Spleen (tissue), 11 donors: ENCODE measurements around the gene NOTCH1. TPM values are rescaled to one million over a fixed set of nuclear protein-coding genes. Genes with fewer than 3 reads are reported as not detected.

Experiments used
- DNase-seq: peaks from one replicate; pipeline ENCODE4 v3.0.0-alpha.2; 2020
- H3K27ac ChIP-seq, 8 donors: fragments of 200-600 bp; sonication (generic) in 7 of 8; 1 replicate in 4 of 8; 2 replicates in 4 of 8; pipeline versions ENCODE4 v1.5.0 to v1.8.0; 2016 to 2021; ENCODE audit warnings: inconsistent platforms in 4 of 8, mild to moderate bottlenecking in 4 of 8, moderate library complexity in 1 of 8
- H3K27me3 ChIP-seq, 7 donors: fragments of 200-600 bp; sonication (generic) in 6 of 7; replicated peaks in 1 of 7; 1 replicate in 4 of 7; 2 replicates in 3 of 7; pipeline versions ENCODE4 v1.5.0 to v1.8.0; 2016 to 2021; ENCODE audit warnings: inconsistent platforms in 3 of 7, mild to moderate bottlenecking in 1 of 7
- H3K36me3 ChIP-seq, 6 donors: fragments of 200-600 bp; sonication (generic) in 5 of 6; 1 replicate in 4 of 6; 2 replicates in 2 of 6; pipeline versions ENCODE4 v1.5.0 to v1.8.0; 2016 to 2021; ENCODE audit warnings: inconsistent platforms in 2 of 6
- H3K4me1 ChIP-seq, 6 donors: fragments of 200-600 bp; sonication (generic) in 5 of 6; 1 replicate in 3 of 6; 2 replicates in 3 of 6; pipeline versions ENCODE4 v1.5.0 to v1.8.0; 2016 to 2021; ENCODE audit warnings: inconsistent platforms in 3 of 6
- H3K4me3 ChIP-seq, 8 donors: fragments of 200-600 bp; sonication (generic) in 7 of 8; 1 replicate in 4 of 8; 2 replicates in 4 of 8; pipeline versions ENCODE4 v1.5.0 to v1.8.0; 2016 to 2021; ENCODE audit warnings: inconsistent platforms in 4 of 8, mild to moderate bottlenecking in 4 of 8, moderate library complexity in 2 of 8
- H3K9me3 ChIP-seq, 8 donors: fragments of 200-600 bp; sonication (generic) in 7 of 8; 1 replicate in 4 of 8; 2 replicates in 4 of 8; pipeline versions ENCODE4 v1.5.0 to v1.8.0; 2016 to 2021; ENCODE audit warnings: inconsistent platforms in 4 of 8
- CTCF ChIP-seq, 11 experiments: fragments of 200-600 bp in 7 of 11; fragments of 450-650 bp in 4 of 11; sonication (generic) in 4 of 11; IDR thresholded peaks in 8 of 11; conservative IDR thresholded peaks in 3 of 11; 1 replicate in 7 of 11; 2 replicates in 4 of 11; pipeline versions ENCODE4 v1.4.0 to v1.8.0; 2016 to 2021; ENCODE audit warnings: antibody characterized with exemption in 11 of 11, inconsistent platforms in 4 of 11, mild to moderate bottlenecking in 1 of 11
- POLR2A ChIP-seq, 3 donors: fragments of 450-650 bp; IDR thresholded peaks; one replicate each; pipeline ENCODE4 v1.5.1; 2017; ENCODE audit warnings: antibody characterized with exemption in 3 of 3, mild to moderate bottlenecking in 1 of 3
- POLR2AphosphoS5 ChIP-seq, 3 donors: sonication (generic); formaldehyde crosslinking; IDR thresholded peaks; one replicate each; pipeline ENCODE4 v1.5.1; 2017; ENCODE audit warnings: antibody characterized with exemption in 3 of 3
- WGBS, 5 donors: extraction: QIAGEN DNeasy Blood & Tissue Kit in 3 of 5; methylation state at CpG; one replicate each; pipeline versions ENCODE4 v1.1.5 to v1.1.7; 2013 to 2018; 5-methylcytosine and 5-hydroxymethylcytosine counted together
- intact Hi-C: fragments of 100-400 bp; cut with DNase I; formaldehyde crosslinking; loops from one replicate; pipeline ENCODE4 v1.15.0; 2023; ENCODE audit warnings: low total_unique reads
- microRNA-seq, 3 donors: library from miRNA; unstranded; fragments of <30 nt; microRNA quantifications; one replicate each; pipeline versions ENCODE4 to v1.1.0, GENCODE V29; 2019 to 2020
- polyA plus RNA-seq, 3 donors: library from polyadenylated mRNA; stranded (reverse); fragments of 200-250 nt; gene quantifications; one replicate each; pipeline ENCODE4 v1.2.1, GENCODE V29; 2013
- small RNA-seq, 4 donors: library from RNA; depleted of rRNA; stranded (forward); fragments of <200 nt; gene quantifications; one replicate each; pipeline ENCODE3, GENCODE V24; 2016
- total RNA-seq, 7 donors: library from RNA; depleted of rRNA in 3 of 7; stranded (reverse); fragments of >200 nt in 3 of 7; fragmentation: NEBNext Ultra II Directional in 4 of 7; extraction: Animal tissue kit (Norgen Biotek cat#: 25700) in 4 of 7; gene quantifications; one replicate each; pipeline versions ENCODE4 v1.1.0 to v1.2.1, GENCODE V29; 2016 to 2021
- donor health status: healthy with polysubstance abuse.
- donor health status: DM: no; HTN: no; CAD: no; lungs with moderate emphysema.
- donor health status: DM: no; HTN: no; CAD: no.
- donor health status: Bipolar disorder and iron deficiency.
- donor health status: healthy.
- donor health status: DM: no; HTN: no; CAD: no.
- donor health status: DM: yes; HTN: yes; CAD: no.

Gene NOTCH1
- total and polyA plus RNA-seq, 10 donors, result 4.9 to 140 (median 93.9) TPM

GRCh38 chr9:136445799-136446198 is 100.0 kb downstream of the NOTCH1 start:
- Histone ChIP-seq H3K27ac (no peak overlapping the region), H3K4me1 (peaks cover 3 to 22% (median 15%) of the 10 kb centered on the region in 6 donors), H3K4me3 (no peak overlapping the region), H3K9me3 (no peaks in the 10 kb centered on the region), H3K36me3 (peaks cover 7 to 100% (median 95%) of the 10 kb centered on the region in 6 donors), H3K27me3 (no peaks in the 10 kb centered on the region)
- intact Hi-C loops, result no loop called here
- WGBS, 5 donors, result 86 to 94% (median 89%) methylated on average over 7 of the region's 7 CpGs
- no peak for DNase-seq
- TF ChIP-seq POLR2A (IDR thresholded peaks at IDR 0.05) (no peak), CTCF (IDR thresholded peaks at IDR 0.05 in 8 of 11, conservative IDR thresholded peaks at IDR 0.05 in 3 of 11) (no peak), POLR2AphosphoS5 (IDR thresholded peaks at IDR 0.05) (no peak)

Small RNAs within 50 kb of the gene (microRNA-seq; reads per million reads assigned to microRNA genes)
- gene MIR4673 (0 reads per million in 3 donors), gene MIR4674 (0 to 0.72 (median 0.70) reads per million in 3 donors)

Small RNAs within 50 kb of the gene (small RNA-seq; reads per million reads assigned to genes)
- gene MIR4673, result 0 reads per million in 4 donors
- gene MIR4674, result 0 reads per million in 4 donors

Other genes with a start within 250 kb of the NOTCH1 start
- gene CCDC187, start 242.0 kb downstream of the NOTCH1 start, total RNA-seq, result under 1 TPM in 5 of 7 donors, not detected in 2; 0.03 to 0.15 (median 0.10) TPM
- under 1 TPM; 0.10 to 0.20 (median 0.13) TPM for gene CCDC187, start 242.0 kb downstream of the NOTCH1 start, polyA plus RNA-seq
- gene GPSM1, start 218.5 kb downstream of the NOTCH1 start, total RNA-seq, result 10 to 100 TPM in 5 of 7 donors, 1 to 10 TPM in 2; 9.5 to 27.9 (median 14.3) TPM
- 10 to 100 TPM in 1 of 3 donors, 1 to 10 TPM in 2; 4.5 to 20.5 (median 9.3) TPM for gene GPSM1, start 218.5 kb downstream of the NOTCH1 start, polyA plus RNA-seq
- 10 to 100 TPM; 15.8 to 29.8 (median 22.7) TPM for gene DNLZ, start 182.3 kb downstream of the NOTCH1 start, total RNA-seq
- gene DNLZ, start 182.3 kb downstream of the NOTCH1 start, polyA plus RNA-seq, result 10 to 100 TPM; 20.5 to 24.0 (median 22.0) TPM
- gene CARD9, start 172.4 kb downstream of the NOTCH1 start, total RNA-seq, result 10 to 100 TPM; 11.6 to 25.5 (median 19.5) TPM
- 10 to 100 TPM in 2 of 3 donors, 1 to 10 TPM in 1; 5.7 to 17.3 (median 16.1) TPM for gene CARD9, start 172.4 kb downstream of the NOTCH1 start, polyA plus RNA-seq
- gene SNAPC4, start 145.9 kb downstream of the NOTCH1 start, total RNA-seq, result 10 to 100 TPM in 4 of 7 donors, 1 to 10 TPM in 3; 6.4 to 14.5 (median 10.3) TPM
- gene SNAPC4, start 145.9 kb downstream of the NOTCH1 start, polyA plus RNA-seq, result 10 to 100 TPM in 1 of 3 donors, 1 to 10 TPM in 2; 4.6 to 13.6 (median 9.4) TPM
- 10 to 100 TPM; 38.5 to 67.4 (median 58.7) TPM for gene ENTR1, start 135.4 kb downstream of the NOTCH1 start, total RNA-seq
- 10 to 100 TPM; 45.6 to 78.5 (median 70.1) TPM for gene ENTR1, start 135.4 kb downstream of the NOTCH1 start, polyA plus RNA-seq
- 10 to 100 TPM; 36.8 to 55.1 (median 46.0) TPM for gene PMPCA, start 135.4 kb downstream of the NOTCH1 start, total RNA-seq
- 10 to 100 TPM; 38.6 to 56.2 (median 48.1) TPM for gene PMPCA, start 135.4 kb downstream of the NOTCH1 start, polyA plus RNA-seq
- 10 to 100 TPM; 13.1 to 25.3 (median 18.7) TPM for gene INPP5E, start 106.2 kb downstream of the NOTCH1 start, total RNA-seq
- gene INPP5E, start 106.2 kb downstream of the NOTCH1 start, polyA plus RNA-seq, result 10 to 100 TPM in 2 of 3 donors, 1 to 10 TPM in 1; 7.8 to 20.3 (median 15.7) TPM
- 10 to 100 TPM; 74.6 to 92.1 (median 87.8) TPM for gene SEC16A, start 63.0 kb downstream of the NOTCH1 start, total RNA-seq
- 10 to 100 TPM; 35.0 to 58.9 (median 52.6) TPM for gene SEC16A, start 63.0 kb downstream of the NOTCH1 start, polyA plus RNA-seq
- gene EGFL7, start 116.9 kb upstream of the NOTCH1 start, total RNA-seq, result 100 to 1,000 TPM; 132 to 246 (median 179) TPM
- gene EGFL7, start 116.9 kb upstream of the NOTCH1 start, polyA plus RNA-seq, result 100 to 1,000 TPM; 169 to 522 (median 409) TPM
- 10 to 100 TPM; 26.9 to 47.7 (median 40.4) TPM for gene AGPAT2, start 141.4 kb upstream of the NOTCH1 start, total RNA-seq
- gene AGPAT2, start 141.4 kb upstream of the NOTCH1 start, polyA plus RNA-seq, result 10 to 100 TPM; 31.9 to 43.8 (median 35.1) TPM
- gene DIPK1B, start 166.5 kb upstream of the NOTCH1 start, total RNA-seq, result 10 to 100 TPM in 5 of 7 donors, 1 to 10 TPM in 2; 5.2 to 26.5 (median 13.3) TPM
- 10 to 100 TPM in 2 of 3 donors, 1 to 10 TPM in 1; 8.2 to 16.8 (median 11.3) TPM for gene DIPK1B, start 166.5 kb upstream of the NOTCH1 start, polyA plus RNA-seq
- gene LCN10, start 196.9 kb upstream of the NOTCH1 start, total RNA-seq, result 10 to 100 TPM in 5 of 7 donors, 1 to 10 TPM in 2; 7.2 to 18.0 (median 12.8) TPM
- 10 to 100 TPM; 22.6 to 41.3 (median 24.5) TPM for gene LCN10, start 196.9 kb upstream of the NOTCH1 start, polyA plus RNA-seq
- gene LCN6, start 202.5 kb upstream of the NOTCH1 start, total RNA-seq, result 1 to 10 TPM; 1.2 to 8.7 (median 3.7) TPM
- gene LCN6, start 202.5 kb upstream of the NOTCH1 start, polyA plus RNA-seq, result 10 to 100 TPM in 1 of 3 donors, 1 to 10 TPM in 2; 3.7 to 18.9 (median 5.0) TPM
- gene LCN8, start 212.2 kb upstream of the NOTCH1 start, total RNA-seq, result 1 to 10 TPM in 1 of 7 donors, under 1 TPM in 2, not detected in 4; 0.13 to 2.8 (median 0.51) TPM
- under 1 TPM; 0.22 to 0.70 (median 0.46) TPM for gene LCN8, start 212.2 kb upstream of the NOTCH1 start, polyA plus RNA-seq
- gene LCN15, start 218.5 kb upstream of the NOTCH1 start, total RNA-seq, result under 1 TPM in 1 of 7 donors, not detected in 6; 0.35 TPM
- not detected for gene LCN15, start 218.5 kb upstream of the NOTCH1 start, polyA plus RNA-seq
- gene TMEM141, start 245.3 kb upstream of the NOTCH1 start, total RNA-seq, result 10 to 100 TPM; 32.1 to 50.7 (median 44.3) TPM
- 10 to 100 TPM; 54.5 to 92.8 (median 92.6) TPM for gene TMEM141, start 245.3 kb upstream of the NOTCH1 start, polyA plus RNA-seq